GDM1 (cell line): ENCODE results near the gene MAP3K2.

ENCODE experiments used
- DNase-seq: peaks from one replicate; lab custom pipeline; 2025; lab: John Stamatoyannopoulos, UW

The MAP3K2 gene

DNA sequence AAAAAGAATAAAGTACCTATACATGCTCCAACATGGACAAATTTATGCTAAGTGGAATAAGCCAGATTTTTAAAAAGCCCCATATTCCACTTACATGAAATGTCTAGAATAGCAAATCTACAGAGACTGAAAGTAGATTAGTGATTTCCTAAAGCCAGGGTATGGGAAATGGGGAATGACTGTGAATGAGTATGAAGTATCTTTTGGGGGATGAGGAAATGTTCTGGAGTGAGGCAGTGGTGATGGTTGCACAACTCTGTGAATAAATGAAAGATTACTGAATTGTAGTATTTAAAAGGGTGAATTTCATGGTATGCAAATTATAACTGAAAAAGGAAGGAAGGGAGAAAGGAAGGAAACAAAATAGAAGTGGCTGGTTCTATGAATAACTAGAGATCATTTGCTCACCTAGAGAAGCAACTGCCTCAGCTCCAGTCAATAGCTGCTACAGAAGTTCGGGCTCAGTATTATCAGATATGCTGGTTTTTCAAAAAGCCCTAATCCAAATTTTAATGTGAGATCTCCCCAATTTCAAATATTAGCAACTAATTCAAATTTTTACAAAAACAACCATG lies 39.3 kb downstream of the MAP3K2 start:
- no peak for DNase-seq

DNA sequence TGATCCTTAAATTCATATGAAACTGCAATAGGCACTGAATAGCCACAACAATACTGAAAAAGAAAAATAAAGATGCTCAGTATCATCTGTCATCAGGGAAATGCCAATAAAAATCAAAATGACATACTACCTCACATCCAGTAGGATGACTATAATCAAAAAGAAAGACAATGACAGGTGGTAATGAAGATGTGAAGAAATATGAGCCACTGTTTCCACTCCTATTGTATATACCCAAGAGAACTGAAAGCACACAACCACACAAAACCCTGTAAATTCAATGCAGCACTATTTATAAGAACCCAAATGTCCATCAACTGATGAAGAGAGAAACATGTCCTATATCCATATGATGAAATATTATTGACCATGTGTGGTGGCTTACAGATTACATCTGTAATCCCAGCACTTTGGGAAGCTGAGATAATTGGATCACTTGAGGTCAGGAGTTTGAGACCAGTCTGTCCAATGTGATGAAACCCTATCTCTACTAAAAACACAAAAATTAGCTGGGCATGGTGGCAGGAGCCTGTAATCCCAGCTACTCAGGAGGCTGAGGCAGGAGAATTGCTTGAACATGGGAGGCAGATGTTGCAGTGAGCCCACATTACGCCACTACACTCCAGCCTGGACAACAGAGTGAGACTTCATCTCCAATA lies 39.9 kb downstream of the MAP3K2 start:
- DNase-seq: no peak

DNA sequence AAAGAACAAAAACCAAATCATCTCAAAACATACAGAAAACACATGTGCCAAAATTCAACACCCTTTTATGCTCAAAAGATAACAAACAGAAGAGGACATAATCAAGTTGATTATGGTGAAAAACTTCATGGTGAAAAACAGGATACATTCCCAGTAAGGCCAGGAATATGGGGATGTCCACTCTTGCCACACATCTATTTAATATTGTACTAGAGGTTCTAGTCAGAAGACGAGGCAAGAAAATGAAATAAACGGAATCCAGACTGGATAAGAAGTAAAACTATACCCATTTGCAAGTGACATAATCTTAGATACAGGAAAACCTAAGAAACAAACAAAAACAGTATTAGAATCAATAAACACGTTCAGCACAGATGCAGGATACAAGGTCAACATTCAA lies 40.8 kb downstream of the MAP3K2 start:
- no peak for DNase-seq

DNA sequence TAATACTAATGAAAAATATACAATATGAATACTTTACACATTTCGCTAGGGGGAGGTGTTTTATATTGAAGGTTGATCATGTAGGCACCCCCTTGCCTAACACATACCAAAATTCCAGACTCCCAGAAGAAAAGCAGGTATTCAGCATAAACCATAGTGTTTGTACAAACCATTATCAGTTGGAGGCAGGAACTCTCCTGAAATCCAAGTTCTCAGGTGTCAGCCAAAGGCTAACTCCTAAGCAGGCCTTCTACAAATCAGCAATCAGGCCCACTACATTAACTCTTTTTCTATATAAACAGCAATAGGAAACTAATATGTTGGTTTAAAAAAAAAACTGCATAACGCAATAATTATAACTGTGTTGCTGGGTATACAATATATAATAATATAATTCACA lies 44.5 kb downstream of the MAP3K2 start:
- DNase-seq: no peak

DNA sequence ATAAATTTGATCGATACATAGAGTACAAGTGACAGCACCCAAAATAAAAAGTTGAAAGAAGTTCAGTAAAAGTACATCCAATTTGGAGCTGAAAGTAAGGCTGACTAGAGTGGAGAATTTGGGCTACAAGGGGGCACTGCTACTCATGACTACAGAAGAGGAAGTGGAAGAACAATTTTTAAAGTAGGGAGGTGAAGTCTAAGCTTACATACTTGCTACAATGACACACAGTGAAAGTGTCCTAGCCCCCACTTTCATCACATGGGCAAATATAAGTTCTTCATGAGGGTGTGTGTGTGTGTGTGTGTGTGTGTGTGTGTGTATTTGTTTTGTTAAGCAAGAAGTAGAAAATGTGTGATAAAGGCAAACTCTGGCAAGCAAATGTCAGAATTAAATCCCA lies 45.7 kb downstream of the MAP3K2 start:
- no peak for DNase-seq

DNA sequence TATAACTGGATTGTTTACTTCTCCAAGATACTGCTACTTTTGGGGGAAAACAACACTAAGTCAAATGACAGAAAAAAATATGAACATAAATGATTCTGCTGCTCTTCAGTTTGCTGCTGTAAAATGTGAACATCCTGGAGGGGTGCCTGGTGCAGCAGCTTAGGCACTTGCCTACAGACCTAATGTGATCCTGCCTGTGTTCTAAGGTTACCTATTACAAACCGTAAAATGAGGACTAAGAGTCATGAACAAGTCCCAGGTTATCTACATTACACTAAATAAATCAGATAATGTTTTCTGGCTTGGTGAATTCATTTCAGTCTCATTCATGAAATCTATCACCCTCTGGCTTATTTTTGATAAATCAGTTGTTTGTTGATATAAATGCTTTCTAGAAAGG lies 55.4 kb downstream of the MAP3K2 start:
- no peak for DNase-seq

DNA sequence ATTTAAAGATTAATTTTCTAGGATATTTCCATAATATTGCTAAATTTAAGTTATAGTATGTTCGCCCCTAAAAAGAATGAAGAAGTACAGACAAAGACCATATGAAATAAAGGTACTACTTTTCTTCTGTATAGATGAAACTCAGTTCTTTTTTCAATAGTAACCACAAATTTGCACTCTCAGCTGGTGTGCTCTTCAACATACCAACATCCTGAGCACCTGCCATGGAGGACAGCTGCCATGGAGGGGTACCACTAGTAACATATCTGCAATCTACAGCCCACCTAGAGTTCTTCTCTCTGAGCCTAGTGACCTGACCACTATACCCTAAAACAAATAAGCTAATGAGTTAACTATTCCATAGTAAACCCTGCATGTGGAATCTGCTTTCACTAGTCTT lies 57.0 kb downstream of the MAP3K2 start:
- DNase-seq: no peak

DNA sequence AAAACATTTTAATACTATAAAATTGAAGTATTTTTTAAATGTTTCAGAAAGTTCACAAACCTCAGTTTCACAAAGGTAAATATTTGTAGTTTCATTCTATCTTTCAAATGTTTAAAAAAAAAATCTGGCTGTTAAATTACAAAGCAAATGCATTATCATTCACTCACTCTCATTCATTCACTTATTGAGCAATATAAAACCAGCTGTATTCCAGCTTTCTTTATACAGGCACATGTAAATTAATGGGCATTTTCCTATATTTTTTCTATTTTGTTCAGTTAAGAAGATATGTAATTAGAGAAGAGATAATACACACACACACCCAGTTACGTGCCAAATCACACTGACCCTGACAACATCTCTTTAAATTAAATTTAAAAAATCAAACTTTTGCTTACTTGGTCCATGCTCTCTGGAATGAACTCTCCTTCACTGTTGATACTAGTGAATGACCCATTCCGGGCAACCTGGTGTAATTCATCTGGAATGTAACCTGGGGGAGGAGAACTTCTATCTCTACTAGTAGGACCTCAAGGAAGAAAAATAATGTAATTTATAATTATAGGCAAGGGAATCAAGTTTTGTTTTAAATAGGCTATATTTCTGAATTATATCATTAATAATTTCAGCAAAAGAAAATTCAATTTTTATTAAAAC lies 61.4 kb downstream of the MAP3K2 start:
- DNase-seq: no peak

DNA sequence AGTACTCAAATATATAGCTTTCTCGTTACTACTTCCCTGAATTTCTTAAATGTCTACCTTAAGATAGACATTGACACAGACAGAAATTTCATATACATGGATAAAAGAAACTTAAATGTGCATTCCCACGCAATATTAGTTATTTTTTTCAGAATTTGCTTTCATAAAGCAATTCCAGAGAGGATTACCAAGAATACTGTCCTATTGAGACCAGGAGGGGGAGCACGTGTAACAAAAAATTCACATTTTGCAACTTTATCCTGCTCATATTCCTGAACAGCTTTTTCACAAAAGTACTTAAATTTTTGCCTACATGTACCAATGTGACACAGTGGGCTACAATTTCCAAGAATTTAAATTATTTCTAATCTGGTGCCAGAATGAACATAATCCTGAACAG lies 63.1 kb downstream of the MAP3K2 start:
- no peak for DNase-seq

DNA sequence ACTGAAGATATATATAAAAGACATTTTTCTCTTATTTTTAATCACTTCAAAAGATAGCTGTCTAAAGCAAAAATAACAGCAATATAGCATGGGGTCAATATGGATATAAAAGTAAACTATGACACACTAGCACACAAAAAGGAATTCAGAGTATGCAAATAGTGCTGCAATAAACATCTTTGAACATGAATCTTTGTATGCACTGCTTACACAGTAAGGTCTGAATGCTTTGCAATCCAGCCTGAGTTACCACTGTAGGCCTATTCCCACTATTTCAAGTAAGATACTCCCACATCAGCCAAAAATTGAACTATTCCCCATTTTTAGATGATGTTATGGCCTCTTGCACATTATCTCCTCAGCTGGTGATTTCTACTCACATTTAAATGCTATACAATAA lies 66.5 kb downstream of the MAP3K2 start:
- no peak for DNase-seq

DNA sequence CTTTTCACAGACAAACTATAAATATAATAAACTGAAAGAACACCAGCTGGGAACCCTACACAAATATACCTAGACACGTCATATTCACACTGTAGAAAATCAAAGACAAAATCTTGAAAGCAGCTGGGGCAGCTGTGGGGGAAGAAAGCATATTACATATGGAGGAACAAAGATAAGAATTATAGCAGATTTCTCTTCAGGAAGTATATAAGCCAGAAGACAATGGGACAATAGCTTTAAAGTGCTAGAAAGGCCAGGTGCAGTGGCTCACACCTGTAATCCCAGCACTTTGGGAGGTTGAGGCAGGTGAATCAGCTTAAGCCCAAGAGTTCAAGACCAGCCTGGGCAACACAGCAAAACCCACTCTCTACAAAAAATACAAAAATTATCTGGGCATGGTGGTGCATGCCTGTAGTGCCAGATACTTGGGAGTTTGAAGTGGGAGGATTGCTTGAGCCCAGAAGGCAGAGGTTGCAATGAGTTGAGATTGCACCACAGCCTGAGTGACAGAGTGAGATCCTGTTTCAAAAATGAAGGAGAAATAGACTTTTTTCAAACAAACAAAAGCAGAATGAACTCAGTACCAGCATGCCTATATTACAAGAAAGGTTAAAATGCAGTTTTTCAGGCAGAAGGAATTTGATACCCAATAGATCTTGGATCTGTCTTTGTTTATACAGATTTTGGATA lies 67.0 kb downstream of the MAP3K2 start:
- DNase-seq: no peak

DNA sequence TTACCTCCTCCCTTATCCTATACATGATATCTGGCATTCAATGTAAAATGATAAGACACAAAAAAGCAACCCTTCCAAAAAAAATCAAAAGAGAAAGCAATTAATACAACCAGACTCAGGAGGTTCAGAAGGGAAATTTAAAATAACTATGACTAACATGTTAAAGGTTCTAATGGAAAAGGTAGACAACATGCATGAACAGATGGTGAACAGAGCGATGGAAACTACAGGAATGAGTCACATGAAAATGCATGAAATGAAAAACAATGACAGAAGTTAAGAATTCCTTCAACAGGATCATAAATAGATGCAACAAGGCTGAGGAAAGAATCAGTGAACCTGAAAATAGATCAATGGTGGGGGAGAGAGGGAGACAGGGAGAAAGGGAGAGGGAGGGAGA lies 67.7 kb downstream of the MAP3K2 start:
- no peak for DNase-seq

DNA sequence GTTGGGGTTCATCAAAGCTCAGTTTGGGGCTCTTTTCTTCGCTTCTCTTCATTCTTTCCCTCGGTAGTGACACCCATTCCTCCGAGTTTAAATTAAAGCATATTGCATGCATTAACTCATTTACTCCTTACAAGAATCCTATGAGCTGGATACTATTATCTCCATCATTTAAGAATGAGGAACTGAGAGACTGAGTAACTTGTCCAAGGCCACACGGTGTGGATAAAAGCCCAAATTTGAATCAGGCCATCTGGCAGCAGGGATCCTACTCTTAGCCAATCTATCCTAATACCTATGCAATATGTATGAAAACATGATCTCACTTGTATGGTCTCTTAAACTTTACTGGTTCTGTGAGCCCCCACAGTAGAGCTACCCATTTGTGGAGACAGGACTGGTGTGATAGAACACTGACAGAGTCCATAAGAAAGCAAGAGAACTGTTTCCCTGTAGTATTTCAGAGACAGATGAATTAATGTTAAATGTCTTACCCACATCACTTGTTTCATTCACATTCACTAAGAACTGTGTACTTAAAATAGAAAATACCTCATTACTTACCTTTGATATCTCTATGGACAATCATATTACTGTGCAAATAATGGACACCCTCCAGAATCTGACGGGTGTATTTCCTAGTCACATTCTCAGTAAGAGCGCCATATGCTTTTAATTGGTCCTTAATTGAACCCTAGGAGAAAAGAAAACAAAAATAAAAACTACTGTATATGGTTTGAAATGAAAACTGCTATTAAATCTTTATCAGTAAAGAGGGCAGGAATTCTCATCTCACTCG lies 73.4 kb downstream of the MAP3K2 start:
- DNase-seq: no peak

DNA sequence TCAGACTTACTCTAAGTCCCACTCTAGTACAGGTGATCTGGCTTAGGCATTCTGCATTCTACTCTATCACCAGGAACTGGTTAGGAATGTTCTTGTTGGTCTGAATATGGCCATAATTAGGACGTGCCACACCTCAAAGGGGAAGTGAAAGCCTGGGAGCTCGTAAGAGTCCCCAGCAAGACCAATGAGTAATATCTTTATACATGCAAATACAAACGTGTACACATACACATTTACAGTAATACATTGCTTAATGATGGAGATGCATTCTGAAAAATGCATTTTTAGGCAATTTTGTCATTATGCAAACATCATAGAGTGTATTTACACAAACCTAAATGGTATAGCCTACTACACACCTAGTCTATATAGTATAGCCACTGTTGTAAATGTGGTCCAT lies 74.4 kb downstream of the MAP3K2 start:
- no peak for DNase-seq

DNA sequence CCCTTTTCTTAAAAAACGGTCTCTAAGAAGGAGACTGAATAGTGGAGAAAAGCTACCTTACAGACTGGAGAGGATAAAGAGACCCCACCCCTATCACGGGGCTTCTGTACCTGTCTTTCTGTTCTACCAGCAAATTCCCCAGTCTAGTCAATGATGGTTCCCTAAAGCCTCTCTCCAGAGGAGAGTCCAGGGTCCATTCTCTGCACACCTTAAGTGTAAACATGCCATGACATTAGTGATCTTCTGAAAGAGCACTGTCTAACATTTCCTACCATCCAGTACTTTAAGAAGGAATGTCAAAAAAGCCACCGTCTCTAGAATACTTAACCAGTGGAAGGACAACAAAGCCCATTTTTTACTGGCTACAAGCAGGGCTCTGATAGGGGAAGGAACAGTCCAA lies 76.8 kb downstream of the MAP3K2 start:
- DNase-seq: no peak

DNA sequence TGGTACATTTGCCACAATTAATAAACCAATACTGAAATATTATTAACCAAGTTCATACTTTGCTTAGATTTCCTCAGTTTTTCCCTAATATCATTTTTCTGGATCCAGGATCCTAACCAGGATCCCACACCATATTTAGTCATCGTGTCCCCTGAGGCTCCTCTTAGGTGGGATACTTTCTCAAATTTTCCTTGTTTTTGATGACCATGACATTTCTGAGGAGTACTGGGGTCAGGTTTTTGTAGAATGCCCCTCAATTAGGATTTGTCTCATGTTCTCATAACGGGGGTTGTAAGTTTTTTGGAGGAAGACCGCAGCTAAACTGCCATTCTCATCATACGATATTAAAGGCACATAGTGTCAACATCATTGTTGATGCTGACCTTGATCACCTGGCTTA lies 78.3 kb downstream of the MAP3K2 start:
- DNase-seq: no peak

DNA sequence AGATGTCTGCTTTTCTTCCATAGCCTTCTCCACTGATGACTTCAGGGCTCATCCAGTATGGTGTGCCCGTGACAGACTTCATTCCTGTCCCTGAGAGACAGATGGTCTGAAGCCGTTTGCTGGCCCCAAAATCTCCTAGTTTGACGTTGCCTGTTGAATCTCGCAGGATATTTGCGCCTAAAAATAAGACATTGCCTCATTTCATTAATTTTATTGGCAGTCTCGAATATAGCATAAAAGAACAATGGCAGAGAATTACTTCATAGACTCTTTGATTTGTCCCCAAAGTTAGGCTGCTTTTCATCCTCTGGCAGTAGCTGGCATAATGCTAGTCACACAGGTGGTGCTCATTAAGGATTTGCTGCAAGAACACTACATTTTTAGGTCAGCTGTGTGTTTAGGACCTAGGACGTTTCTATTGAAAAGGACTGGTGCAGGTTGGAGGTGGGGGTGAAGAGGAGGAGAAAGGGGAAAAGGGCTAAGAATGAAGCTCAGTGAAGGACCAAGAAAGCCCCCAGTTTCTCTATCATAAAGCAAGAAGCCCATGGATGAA lies 79.1 kb downstream of the MAP3K2 start:
- DNase-seq: no peak

DNA sequence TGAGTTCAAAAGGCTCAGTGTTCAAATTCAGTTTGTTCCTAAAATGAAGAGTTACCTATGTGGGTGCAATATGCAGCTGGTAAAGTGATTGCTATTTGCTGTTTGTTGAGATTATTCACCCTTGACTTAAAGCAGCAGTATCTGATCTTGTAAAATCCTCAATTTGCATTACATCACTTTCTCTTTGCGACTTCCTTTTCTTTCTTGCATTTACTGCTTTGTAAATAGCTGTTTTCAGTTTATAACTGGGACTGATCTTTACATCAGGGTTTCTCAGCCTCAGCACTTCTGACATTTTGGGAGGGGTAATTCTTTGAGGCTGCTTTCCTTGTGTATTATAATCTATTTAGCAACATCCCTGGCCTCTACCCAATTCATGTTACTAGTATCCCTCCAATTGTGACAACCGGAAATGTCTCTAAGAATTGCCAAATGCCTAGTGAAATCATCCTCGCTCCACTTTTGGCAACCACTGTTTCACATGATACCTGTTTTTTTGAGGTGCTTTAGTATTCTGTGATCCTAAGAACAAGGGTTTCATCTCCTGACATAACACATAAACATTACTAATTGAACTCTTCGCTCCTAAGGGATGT lies 81.7 kb downstream of the MAP3K2 start:
- no peak for DNase-seq

DNA sequence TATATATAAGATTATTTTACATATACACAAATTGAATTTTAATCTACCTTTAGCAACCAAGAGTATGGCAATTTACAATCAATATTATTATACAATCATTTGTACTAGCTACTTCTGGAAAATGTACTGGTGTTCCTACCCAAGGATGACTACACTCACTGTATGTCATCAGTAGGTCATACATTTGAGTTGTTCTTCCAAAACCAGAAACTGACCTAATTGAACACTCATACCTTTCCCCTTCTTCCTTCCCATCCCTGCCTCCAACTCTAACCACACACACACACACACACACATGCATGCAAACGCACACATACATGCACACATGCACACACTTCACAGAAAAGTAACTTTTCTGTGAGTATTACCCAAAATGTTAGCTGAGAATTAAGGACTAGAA lies 85.6 kb downstream of the MAP3K2 start:
- DNase-seq: no peak

DNA sequence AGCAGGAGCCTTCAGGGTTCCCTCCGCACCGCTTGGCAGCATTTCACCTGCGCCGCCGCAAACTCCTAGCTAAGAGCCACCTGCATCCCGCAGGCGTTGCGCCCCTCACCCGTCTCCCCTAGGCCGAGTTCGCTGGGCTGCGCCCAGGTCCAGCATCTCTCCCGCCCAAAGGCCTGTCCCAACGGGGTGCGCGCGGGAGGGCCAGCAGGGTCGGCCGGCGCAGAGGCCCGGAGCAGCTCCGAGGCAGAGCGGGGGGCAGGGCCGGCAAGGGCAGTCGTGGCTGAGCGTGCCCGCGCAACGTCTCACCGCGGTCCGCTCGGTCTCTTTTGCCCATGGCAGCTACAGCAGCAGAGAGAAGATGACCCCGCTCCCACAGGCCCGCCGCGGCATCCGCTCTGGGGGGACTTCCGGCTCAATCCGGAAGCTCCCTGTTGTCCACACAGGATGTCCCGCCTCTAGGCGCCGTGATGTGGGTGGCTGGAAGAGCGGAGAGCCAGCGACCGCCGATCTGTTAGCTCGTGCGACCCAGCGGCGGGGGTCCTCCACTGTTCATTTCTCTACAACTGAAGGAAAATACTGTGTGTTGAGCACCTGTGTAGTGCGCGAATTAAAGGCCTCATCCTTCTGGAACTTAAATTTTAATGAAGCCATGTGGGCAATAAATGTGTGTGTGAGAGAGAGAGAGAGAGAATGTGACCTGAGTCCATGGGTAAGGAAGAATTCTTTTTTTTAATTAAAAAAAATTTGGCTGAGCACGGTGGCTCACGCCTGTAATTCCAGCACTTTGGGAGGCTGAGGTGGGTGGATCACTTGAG lies 93.8 kb downstream of the MAP3K2 start, which contains the start of gene ERCC3:
Gene ERCC3, minus strand, starts transcription at position 397 of the 815 bp plus-strand sequence. Its CDS starts 63 bp downstream, at position 334.
- DNase-seq: peak; percentile 75

DNA sequence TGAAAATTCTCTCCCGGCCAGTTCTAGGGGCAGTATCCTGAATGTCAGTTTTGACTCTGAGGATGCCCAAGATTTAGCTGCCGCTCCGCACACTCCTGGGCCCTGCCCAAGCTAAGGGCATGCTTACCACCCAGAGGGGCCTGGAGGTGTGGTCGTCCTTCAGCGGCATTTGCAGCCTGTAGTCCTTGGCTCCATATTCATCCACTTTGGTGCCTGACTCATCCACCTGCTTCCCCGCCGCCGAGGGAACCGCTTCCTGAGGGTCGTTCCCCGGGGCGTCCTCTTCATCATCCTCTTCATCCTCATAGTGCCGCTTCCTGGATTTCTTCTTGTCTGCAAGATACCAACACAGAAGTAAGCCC lies 94.4 kb downstream of the MAP3K2 start:
- DNase-seq: no peak
